CD4-positive, alpha-beta T cell treated with Interleukin-10 for 1 hour (primary cell): Measurements from ENCODE around the gene PDE3A.

ENCODE experiments used
- DNase-seq: peaks from one replicate; pipeline ENCODE4 v3.0.0-alpha.2; 2020

Gene PDE3A

DNA sequence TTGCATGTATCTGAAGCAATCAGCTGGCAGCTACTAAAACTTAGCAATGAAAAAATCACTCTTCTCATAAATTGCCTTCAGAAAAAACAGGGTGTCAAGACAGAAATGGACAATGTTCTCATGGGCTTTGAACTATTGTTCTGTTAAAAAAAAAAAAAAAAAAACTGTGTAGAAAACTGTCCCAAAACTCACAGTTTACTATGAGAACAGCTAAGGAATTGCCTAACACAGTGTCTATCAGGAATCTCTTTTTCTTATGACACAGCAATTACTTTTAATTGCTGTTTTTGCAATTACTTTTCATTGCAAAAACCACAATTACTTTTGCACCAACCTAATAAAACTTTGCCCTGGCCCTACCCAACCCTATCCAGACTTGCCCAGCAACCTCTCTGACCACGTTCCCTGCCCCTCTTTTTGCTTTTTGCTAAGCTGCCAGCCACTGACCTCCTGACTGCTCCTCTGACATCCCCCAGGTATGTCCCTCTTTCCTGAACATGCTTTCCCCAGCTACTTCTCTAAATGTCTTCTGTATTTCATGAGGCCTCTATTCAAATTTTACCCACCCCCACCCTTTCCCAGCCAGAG, 258.8 kb downstream of the PDE3A start:
- no peak for DNase-seq

DNA sequence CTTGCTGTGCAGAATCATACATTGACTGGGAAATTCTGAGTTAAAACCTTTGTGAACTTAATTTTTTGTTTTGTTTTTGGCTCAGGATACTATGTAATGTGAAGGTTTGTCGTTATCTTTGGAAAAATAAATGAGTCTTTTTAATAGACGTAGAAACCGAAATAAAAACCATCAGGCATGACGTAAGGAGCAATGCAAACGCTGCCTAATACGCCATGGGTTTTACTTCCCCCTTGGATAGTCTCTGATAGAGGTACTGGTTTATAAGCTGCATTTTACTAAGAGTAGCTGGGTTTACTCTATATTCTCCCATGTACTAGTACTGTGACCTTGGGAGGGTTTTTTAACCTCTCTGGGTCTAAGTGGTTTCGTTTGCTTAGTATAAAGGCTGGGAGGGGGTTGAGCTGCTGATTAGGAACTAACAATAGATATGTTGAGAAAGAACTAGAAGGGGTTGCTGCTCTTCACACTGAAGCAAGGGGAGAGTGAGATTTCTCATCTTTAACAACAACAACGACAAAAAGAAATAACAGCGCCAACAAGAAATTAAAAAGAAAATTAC, 260.0 kb downstream of the PDE3A start:
- no peak for DNase-seq

DNA sequence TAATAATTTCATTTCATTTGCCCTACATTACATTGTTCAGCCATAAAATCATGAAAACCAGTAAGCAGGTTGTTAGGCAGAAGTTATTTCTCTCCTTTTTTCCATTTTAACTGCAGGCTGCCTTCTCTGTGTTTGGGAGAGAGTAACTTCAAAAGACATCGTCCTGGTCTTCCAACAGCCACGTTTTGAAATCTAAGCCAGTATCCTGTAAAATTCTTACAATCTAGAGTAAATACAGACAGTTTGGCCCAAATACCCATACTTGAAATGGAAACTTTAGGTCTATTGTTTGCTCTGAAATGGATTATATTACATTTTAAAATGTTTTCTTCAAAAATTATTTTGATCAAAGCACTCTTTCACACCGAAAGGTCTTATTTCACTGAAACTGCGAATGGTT, 260.7 kb downstream of the PDE3A start:
- no peak for DNase-seq

DNA sequence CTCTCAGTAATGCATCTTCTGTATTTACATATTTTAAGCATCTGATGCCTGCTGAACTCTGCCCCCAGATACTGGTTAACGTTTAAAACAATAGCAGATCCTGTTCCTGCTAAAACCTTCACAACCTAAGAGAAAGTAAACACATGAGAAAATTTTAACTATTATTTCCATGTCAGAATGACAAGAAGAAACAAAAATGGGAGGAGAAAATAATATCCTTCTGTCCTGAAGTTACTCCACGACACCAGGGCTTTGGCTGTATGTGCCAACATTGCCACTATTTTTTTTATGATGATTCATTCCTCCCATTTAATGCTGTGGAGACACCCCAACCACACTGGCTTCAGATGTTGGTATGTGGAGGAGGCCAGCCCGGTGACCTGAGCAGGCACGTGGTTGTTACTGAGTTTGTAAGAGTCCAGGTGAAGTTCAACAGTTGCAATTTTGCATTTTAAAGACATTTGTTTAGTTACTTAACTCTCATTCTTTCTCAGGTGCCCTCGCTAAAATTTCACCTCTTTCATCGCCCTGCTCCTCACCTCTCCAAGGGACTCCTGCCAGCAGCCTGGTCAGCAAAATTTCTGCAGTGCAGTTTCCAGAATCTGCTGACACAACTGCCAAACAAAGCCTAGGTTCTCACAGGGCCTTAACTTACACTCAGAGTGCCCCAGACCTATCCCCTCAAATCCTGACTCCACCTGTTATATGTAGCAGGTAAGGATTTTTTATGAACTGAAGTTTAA, 261.2 kb downstream of the PDE3A start:
- DNase-seq = no peak

DNA sequence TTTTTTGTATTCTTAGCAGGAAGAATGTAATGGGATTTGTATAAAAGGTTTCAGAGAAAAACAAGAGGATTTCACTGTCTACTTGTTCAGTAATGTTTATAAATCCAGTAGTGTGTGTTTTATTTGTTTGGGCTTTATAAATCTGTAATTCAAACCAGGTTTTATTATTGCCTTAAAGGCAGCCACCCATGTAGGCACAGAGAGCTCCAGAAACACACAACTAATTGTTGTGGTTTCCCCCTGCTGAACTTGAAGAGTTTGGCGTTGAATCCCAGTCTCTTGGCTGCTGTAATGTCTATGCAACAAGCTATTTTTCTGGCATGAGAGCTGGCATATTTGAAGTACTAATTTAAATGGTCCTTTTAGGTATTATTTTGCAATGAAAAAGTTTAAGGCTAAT, 263.4 kb downstream of the PDE3A start:
- no peak for DNase-seq

DNA sequence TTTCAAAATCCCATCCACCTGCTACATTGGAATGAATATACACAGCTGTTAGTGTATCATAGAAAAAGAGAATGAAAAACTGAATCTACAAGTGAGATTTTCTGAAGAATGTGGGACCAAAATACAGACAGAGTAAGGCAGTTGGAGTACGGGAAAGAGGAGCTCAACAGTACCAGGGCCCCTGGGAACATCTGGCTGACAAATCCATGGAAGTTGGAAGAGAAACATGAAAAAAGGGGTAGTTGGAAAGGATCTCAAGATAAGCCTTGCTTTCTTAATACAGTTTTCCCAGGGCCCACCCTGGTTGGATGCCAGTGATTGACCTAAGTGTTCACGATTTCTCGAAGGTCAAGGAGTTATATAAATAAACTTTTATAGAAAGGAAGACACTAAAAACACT, 272.8 kb downstream of the PDE3A start:
- DNase-seq = no peak

DNA sequence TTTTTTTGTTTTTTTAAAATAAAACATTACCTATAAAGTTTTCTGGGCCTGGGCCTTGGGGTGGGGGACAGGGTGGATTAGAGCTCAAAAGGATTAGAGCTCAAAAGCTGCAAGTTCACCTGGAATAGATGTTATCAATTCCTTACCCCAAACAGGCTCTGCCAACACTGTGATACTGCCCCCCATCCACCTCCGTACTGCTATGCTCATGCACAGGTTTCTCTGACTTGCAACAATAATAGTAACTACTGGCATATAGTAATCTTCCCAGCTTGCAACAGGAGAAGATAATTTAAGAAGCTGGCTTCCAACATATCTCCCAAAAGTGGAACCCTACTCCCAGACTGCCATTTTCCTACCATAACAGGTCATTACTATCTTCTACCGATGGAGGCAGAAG, 275.5 kb downstream of the PDE3A start:
- DNase-seq = no peak

DNA sequence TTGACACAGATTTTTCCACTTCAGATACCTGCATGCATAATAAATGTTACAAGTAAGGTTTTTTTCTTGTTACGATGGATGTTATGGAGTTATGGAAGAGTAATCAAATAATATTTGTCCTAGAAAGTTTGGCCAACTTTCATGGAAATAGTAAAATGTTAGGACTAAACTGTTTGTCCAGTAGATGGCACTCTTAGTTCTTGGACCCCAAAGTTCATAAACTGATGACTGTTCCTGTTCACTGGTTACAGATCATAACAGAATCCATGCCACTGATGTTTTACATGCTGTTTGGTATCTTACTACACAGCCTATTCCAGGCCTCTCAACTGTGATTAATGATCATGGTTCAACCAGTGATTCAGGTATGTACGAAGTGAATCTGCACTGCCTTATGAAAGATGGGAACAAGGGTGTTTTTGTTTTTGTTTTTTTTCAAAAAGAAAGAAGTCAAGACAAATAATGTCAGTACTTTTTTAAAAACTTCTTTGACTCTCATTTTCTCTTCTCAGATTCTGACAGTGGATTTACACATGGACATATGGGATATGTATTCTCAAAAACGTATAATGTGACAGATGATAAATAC, 278.0 kb downstream of the PDE3A start:
- no peak for DNase-seq

DNA sequence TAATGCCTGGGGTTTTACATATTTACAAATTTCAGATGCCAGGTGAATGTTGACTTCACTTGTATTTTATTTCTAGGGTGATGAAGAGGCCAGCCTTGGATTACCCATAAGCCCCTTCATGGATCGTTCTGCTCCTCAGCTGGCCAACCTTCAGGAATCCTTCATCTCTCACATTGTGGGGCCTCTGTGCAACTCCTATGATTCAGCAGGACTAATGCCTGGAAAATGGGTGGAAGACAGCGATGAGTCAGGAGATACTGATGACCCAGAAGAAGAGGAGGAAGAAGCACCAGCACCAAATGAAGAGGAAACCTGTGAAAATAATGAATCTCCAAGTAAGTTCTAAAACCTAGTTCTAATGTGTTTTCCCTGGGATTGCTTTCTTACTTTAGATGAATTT, 285.5 kb downstream of the PDE3A start:
- no peak for DNase-seq

DNA sequence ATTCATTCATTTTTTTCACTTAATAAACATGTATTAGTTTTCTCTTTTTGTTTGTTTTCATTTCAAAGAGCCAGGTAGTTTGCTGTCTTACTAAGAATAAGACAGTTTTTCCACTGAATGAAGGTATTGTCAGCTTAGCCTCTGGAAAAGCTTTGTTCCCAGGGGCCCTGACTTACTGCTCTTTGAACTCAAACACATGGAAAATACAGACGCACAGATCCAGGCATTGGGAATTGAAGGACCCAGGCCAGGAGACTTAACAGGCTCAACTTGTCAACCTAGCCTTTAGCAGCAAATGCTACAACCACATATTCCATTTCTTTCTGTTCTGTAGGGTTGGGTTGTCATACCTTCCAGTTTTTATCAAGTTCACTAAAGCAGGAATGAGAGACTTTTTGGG, 288.3 kb downstream of the PDE3A start:
- DNase-seq = no peak

DNA sequence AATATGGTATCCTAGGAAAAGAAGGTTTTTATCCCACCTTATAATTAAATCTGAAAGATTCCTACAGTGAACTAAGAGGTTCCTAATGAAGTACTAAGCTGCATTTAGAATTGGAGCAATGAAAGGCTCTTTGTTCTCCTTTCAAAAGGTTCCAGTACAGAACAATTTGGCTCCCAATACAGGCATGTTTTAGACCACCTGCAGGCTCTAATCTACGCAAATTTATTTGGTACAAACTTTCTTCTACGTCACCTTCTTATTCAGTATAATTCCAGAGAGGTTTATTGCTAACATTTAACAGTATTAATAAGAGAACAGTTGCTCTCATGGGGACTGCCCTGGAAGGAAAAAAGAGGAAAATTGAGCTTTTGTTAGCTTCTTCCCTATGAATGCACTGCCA, 289.2 kb downstream of the PDE3A start:
- DNase-seq = no peak

DNA sequence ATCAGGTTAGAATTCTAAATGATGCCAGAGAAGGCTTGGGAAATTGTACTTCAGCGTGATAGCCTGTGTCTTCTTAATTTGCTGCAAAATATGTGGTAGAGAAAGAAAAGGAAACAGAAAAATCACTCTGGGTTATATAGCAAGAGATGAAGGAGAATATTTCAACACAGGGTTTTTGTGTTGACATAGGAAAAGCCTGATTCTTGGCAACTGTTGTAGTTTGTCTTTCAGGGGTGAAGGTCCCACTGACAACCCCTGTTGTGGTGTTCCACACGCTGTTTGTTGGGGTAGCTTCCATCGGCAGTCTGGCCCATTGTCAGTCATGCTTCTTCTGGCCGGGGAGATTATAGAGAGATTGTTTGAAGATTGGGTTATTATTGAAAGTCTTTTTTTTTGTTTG, 313.0 kb downstream of the PDE3A start:
- DNase-seq = no peak

DNA sequence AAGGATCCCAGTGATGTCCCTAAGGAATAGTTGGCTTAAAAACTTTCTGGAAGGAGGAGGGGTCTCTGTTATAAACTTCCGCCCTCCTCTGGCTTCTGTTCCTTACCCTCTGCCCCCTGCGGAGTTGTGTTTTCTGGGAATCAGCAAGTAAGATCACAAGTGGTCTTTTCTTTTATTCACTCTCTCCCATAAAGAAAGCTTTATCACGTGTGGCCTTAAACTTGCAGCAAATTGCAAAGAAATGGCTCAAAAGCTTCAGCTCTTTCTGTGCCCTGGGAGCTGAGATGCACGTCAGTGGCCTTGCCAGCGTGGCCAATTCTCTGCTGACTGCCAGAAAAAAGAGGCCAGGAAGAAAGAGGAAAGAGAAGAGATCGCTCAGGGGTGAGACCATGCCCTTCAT, 326.9 kb downstream of the PDE3A start, which contains the start of gene SLCO1C1:
Gene SLCO1C1, plus strand, starts transcription at position 101 of the 400 bp plus-strand sequence. CDS start 4,245 bp downstream, outside the sequence.
- DNase-seq = no peak

DNA sequence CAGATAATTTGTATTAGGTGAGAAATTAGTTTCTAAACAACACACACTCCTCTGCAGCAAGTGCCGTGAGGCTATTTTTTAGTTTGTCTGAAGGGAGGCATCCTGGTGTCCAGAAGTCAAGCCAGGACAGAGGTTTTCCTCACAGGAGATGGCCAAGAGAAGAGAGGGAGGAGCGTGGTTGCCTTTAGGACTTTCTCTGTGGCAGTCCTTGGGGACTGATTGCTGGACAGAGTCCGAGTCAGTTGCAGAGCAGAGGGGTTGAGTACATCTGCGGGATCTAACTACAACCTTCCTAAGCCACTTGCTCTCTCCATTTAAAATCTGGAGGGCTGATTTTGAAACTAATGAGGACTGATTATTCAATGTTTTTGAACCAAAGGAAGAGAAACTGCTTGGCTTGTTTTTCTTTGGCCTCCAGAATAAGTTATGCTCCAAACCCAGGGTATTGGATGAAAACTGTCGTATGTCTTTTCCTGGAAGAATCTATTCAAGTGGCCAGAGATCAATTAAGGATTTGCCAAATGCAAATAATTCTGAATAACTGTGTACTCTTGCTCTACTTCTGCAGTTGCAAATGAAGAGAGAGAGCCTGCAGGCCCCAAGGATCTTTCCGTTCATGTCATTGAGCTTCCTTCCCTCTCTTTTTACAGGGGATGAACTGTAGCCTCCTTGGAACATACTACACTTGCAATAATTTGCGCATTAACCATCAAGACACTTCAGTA, 328.0 kb downstream of the PDE3A start:
- no peak for DNase-seq

DNA sequence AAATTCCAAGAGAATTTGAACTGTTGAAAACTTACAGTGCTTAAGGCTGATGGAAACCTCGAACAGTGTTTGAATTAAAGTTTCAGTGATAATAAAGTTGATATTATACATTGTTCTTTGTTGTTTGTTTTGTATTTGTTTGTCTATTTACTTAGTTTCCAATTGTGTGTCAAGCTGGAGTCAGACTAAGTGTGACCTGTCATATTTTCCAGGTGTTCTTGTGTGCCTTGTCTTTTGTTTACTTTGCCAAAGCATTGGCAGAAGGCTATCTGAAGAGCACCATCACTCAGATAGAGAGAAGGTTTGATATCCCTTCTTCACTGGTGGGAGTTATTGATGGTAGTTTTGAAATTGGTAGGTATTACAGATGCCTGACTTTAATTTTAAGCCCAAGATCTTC, 332.8 kb downstream of the PDE3A start:
- DNase-seq = no peak

DNA sequence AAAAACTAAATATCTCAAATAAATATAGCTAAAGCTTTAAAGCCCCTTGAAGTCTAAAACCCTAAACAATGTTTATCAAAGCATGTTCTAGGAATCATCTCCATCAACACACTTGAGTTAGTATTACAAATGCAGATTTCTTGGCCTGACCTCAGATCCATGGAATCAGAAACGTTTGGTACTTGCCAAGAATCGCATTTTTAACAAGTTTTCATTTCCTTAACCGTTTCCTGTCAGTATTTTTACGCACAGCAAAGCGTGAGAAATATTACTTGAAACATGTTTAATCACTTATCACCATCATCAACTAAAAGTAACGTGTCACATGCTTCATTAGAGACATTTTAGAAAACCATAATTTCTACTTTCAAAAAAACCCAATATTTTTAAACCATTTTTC, 336.5 kb downstream of the PDE3A start:
- DNase-seq = no peak

DNA sequence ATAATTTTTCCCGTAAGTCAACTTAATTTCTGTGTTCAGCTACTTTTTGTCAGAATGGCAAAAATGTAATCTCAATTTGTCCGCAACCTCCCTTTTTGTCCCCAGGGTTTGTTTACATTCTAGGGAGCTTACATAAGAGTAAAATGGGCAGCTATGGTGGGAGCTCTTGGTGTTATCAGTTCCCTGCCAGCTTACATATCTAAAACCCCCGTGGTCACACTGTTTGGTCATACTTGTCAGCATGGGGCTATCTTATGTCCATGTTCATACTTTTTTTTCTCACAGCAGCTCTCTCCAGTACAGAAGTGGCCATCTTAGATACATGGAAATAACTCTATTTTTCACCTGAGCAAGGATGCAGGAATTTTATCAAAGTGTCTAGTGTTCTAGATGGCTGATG, 343.5 kb downstream of the PDE3A start:
- no peak for DNase-seq

DNA sequence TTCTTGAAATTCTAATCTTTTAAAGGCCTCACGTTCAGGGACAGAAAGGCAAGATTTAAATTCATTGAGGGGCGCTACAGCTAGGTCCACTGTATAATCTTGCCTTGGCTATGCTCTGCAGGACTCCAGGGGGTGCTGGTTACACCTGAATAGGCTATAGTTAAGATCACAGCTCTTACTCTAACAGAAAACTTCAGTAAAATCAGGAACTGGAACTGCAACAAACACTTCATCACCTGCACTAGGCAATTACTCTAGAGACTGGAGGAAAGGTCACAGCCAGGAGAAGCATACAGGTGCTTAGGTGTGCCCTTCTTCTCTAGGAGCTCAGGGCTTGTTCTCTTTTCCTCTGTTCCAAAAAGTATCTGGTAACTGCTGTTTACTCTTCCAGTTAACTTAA, 347.7 kb downstream of the PDE3A start:
- DNase-seq = no peak

DNA sequence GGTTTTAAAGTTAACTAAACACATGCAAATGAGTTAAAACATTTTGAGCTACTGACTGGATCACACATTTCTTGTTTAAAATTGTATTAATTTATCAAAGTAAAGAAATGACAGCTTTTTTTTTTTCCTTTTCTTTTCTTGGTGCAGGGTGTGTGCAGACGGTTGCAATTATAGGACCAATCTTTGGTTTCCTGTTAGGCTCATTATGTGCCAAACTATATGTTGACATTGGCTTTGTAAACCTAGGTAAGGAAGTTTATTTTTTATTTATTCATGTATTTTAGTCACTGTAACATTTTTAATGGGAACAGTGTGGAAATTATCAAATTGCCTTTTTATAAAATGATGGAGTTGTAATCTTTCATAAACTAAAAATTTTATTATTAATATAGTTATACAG, 348.6 kb downstream of the PDE3A start:
- DNase-seq = no peak

DNA sequence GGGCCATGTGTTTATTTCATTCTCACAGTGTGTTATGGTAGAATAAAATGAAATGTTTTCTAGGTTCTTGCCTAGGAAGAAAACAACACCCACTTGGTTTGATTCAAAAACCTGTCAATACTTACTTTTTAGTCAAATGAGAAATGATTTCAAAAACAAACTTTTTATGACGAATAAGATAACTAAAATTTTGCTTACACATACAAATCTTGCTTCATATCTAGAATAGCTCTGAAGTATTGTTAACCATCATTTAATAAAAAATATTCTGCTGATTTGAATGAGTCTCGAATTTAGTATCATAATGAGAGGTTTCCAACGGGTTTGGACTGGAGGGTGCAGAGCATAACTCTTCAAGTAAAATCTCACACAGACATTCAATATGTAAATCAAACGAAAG, 350.0 kb downstream of the PDE3A start:
- DNase-seq = no peak

DNA sequence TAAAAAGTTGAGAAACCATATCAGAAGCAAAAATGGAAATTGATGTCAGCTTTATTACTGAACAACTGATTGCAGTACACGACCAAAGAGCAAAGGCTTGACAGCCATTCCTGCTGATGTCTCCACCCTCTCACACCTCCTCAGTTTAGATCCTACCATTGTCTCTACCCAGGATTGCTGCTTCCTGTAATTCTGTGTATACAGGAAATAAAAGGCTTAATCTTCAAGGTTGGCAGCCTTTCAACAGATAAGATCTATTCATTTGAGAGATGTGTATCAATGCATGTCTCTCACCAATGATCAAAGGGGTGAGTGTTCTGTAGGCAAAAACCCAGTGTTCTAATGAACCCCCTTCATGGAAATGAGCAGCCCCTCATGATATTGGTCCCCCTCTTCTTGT, 353.8 kb downstream of the PDE3A start:
- DNase-seq = no peak

DNA sequence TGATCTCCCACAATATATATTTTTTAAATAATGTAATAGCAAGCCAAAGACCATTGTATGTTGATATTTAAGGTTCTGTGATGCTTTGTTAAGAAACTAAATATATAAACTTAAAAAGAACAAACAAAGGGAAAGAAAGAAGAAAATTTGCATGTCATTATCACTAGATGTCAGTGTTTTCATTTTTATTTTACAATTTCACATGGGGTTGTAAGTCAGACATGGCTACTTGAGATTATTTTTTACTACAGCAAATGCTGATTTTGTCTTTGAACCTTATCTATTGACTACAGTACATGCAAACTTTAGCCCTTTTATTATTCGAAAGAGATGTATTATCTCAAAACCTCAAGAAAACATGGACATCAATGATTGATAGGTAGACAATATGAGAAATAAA, 362.9 kb downstream of the PDE3A start:
- DNase-seq = no peak
